SK-N-SH treated with all-trans-retinoic acid at 6 μM for 48 hours (cell line): ENCODE measurements around the gene DNAI7.

Experiments used
- POU6F1 ChIP-seq: fragments of 250-450 bp; sonication (Bioruptor Pico); IDR thresholded peaks from 2 replicates; pipeline ENCODE4 v1.8.0; 2021; ENCODE audit warnings: low read depth, mild to moderate bottlenecking, moderate library complexity, borderline replicate concordance
- TCF4 ChIP-seq: fragments of 250-450 bp; sonication (Bioruptor Pico); IDR thresholded peaks from 2 replicates; pipeline ENCODE4 v1.8.0; 2021; ENCODE audit warnings: mild to moderate bottlenecking, moderate library complexity, borderline replicate concordance
- TSHZ2 ChIP-seq: fragments of 250-450 bp; sonication (Bioruptor Pico); IDR thresholded peaks from 2 replicates; pipeline ENCODE4 v1.5.0; 2020; ENCODE audit warnings: mild to moderate bottlenecking, moderate library complexity
- ZFP3 ChIP-seq: fragments of 250-450 bp; sonication (Bioruptor Pico); IDR thresholded peaks from 2 replicates; pipeline ENCODE4 v1.5.0; 2020; ENCODE audit warnings: mild to moderate bottlenecking, moderate library complexity
- ZFP30 ChIP-seq: fragments of 450-650 bp; formaldehyde crosslinking; IDR thresholded peaks from 2 replicates; pipeline ENCODE4 v1.5.0; 2022; ENCODE audit warnings: mild to moderate bottlenecking, moderate library complexity

GRCh38 chr12:25202137-25202536 is 7.2 kb upstream of the DNAI7 start:
- no peak for TF ChIP-seq ZFP3 (CRISPR knock-in tag)
- TF ChIP-seq TSHZ2 (CRISPR knock-in tag): no peak
- TF ChIP-seq TCF4 (CRISPR knock-in tag): no peak
- no peak for TF ChIP-seq POU6F1 (CRISPR knock-in tag)
- no peak for TF ChIP-seq ZFP30 (CRISPR knock-in tag)
